ENCODE data around the gene TRDN. TPM values are rescaled to one million over a fixed set of nuclear protein-coding genes. Genes with fewer than 3 reads are reported as not detected.
"Not testable (repeated sequence)": the region's sequence is repeated elsewhere in the genome, so short reads cannot be mapped to it uniquely, and the experiment has no call there.

Gene TRDN
- total RNA-seq, 6 experiments from 2014 or later = 0.06 to 0.19 TPM; not detected in 4

DNA sequence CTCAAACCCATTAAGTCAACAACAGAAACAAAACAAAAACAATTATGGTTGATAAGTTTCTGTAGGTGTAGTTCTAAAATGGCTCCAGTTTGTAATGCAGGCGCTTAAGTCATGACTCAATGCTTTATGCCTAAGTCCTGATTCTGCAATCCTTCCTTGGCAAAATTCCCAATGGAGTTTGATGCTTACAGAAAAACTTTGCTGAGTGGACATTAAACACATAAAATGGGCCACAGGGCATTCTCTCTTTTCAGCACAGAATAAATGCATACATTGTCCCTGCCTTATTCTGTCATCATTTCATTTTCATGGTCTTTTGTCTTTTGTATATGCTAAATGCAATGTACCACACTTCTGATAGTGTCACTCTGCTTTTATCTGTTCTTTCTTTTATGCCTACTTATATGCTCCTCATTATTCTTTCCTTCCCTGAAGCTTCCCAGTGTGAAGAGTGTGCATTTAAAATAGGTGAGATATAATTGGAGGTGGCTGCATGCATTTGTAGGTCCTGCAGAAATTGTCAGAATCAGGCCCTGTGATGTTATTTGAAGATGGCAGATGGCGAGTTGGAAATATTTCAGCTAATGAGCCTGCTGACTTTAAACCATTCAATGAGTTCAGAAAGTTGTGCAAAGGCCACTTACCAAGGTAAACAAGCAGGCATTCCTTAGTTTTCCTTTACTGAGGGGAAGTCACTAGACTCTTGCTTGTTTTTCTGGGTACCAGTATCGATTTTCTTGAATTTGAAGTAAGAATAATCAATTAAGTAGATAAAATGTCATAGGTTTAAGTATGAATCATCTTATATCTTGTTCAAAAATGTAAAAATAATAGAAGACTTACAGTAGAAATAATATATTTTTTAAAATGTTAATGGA, 313.1 kb downstream of the TRDN start:
- no peak overlapping the region for H3K4me3 ChIP-seq
- peaks cover 0 to 26% (median 4%) of the 10 kb centered on the region in 4 donors for H3K4me1 ChIP-seq
- ATAC-seq (peak; percentile 82 to 94 (median 89)), DNase-seq (peak in 1 of 3 donors; percentile 52)
- no peak for TF ChIP-seq POLR2A (IDR thresholded peaks at IDR 0.05)
- TF ChIP-seq, protein P1, sequence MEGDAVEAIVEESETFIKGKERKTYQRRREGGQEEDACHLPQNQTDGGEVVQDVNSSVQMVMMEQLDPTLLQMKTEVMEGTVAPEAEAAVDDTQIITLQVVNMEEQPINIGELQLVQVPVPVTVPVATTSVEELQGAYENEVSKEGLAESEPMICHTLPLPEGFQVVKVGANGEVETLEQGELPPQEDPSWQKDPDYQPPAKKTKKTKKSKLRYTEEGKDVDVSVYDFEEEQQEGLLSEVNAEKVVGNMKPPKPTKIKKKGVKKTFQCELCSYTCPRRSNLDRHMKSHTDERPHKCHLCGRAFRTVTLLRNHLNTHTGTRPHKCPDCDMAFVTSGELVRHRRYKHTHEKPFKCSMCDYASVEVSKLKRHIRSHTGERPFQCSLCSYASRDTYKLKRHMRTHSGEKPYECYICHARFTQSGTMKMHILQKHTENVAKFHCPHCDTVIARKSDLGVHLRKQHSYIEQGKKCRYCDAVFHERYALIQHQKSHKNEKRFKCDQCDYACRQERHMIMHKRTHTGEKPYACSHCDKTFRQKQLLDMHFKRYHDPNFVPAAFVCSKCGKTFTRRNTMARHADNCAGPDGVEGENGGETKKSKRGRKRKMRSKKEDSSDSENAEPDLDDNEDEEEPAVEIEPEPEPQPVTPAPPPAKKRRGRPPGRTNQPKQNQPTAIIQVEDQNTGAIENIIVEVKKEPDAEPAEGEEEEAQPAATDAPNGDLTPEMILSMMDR (IDR thresholded peaks at IDR 0.05) = no peak
- 18% methylated on average over 3 of the region's 3 CpGs for WGBS (ENCODE audit: insufficient coverage, low coverage, low lambda C conversion rate, missing lambda C conversion rate)
- no peaks in the 10 kb centered on the region for H3K36me3 ChIP-seq
- H3K9me3 ChIP-seq = no peaks in the 10 kb centered on the region
- intact Hi-C loops (cut with DNase I) = no loop called here
- no peaks in the 10 kb centered on the region for H3K27me3 ChIP-seq
- peak overlapping the region in 1 of 3 donors; percentile 33 for H3K27ac ChIP-seq

GRCh38 chr6:123321020-123321419, 315.7 kb downstream of the TRDN start:
- no peak overlapping the region for H3K4me3 ChIP-seq
- H3K4me1 ChIP-seq = peaks cover 0 to 26% (median 4%) of the 10 kb centered on the region in 4 donors
- intact Hi-C loops (cut with DNase I) = no loop called here
- no peak for TF ChIP-seq POLR2A (IDR thresholded peaks at IDR 0.05)
- TF ChIP-seq, protein P1 (IDR thresholded peaks at IDR 0.05) = no peak
- no peaks in the 10 kb centered on the region for H3K9me3 ChIP-seq
- ATAC-seq (peak in 3 of 4 donors; percentile 17 to 47 (median 21)), DNase-seq (no peak)
- no peaks in the 10 kb centered on the region for H3K36me3 ChIP-seq
- no peaks in the 10 kb centered on the region for H3K27me3 ChIP-seq
- H3K27ac ChIP-seq = no peak overlapping the region
- 19% methylated on average over 7 of the region's 7 CpGs for WGBS (ENCODE audit: insufficient coverage, low coverage, low lambda C conversion rate, missing lambda C conversion rate)

GRCh38 chr6:123316733-123317323, 319.9 kb downstream of the TRDN start:
- DNase-seq (no peak), ATAC-seq (no peak)
- no peak overlapping the region for H3K4me3 ChIP-seq
- no peaks in the 10 kb centered on the region for H3K9me3 ChIP-seq
- H3K4me1 ChIP-seq = peaks cover 0 to 8% (median 0%) of the 10 kb centered on the region in 4 donors
- no peaks in the 10 kb centered on the region for H3K27me3 ChIP-seq
- intact Hi-C loops (cut with DNase I) = loop anchor here in 1 of 2 donors (10.0 kb wide), 1 partner anchor 442 kb away; no protein-coding TSS in a partner anchor
- H3K36me3 ChIP-seq = no peaks in the 10 kb centered on the region
- TF ChIP-seq, protein P1 (IDR thresholded peaks at IDR 0.05) = peak; percentile 40 to 68 (median 68)
- no peak for TF ChIP-seq POLR2A (IDR thresholded peaks at IDR 0.05)
- WGBS (ENCODE audit: insufficient coverage, low coverage, low lambda C conversion rate, missing lambda C conversion rate) = 7% methylated on average over 2 of the region's 2 CpGs
- no peak overlapping the region for H3K27ac ChIP-seq

- not testable (repeated sequence) for H3K36me3 ChIP-seq, H3K27ac ChIP-seq, H3K4me3 ChIP-seq, ATAC-seq, H3K4me1 ChIP-seq, H3K27me3 ChIP-seq, H3K9me3 ChIP-seq, DNase-seq
- 93% methylated on average over 2 of the region's 2 CpGs for WGBS (ENCODE audit: insufficient coverage, low coverage, low lambda C conversion rate, missing lambda C conversion rate)
- intact Hi-C loops (cut with DNase I) = loop anchor here in 1 of 2 donors (10.0 kb wide), 1 partner anchor 440 kb away; no protein-coding TSS in a partner anchor
These were observed 322.3 kb downstream of the TRDN start for GRCh38 chr6:123314459-123314858.

GRCh38 chr6:123309130-123309529, 327.6 kb downstream of the TRDN start:
- no peak overlapping the region for H3K4me3 ChIP-seq
- intact Hi-C loops (cut with DNase I) = no loop called here
- ATAC-seq (no peak), DNase-seq (no peak)
- H3K9me3 ChIP-seq = no peaks in the 10 kb centered on the region
- H3K27me3 ChIP-seq = no peaks in the 10 kb centered on the region
- no peak overlapping the region for H3K27ac ChIP-seq
- WGBS (ENCODE audit: insufficient coverage, low coverage, low lambda C conversion rate, missing lambda C conversion rate) = 38% methylated on average over 1 of the region's 1 CpG
- no peaks in the 10 kb centered on the region for H3K36me3 ChIP-seq
- TF ChIP-seq POLR2A (IDR thresholded peaks at IDR 0.05) = no peak
- TF ChIP-seq, protein P1 (IDR thresholded peaks at IDR 0.05) = no peak
- no peaks in the 10 kb centered on the region for H3K4me1 ChIP-seq
